Calu3 (cell line): ENCODE measurements around the gene KAZN. TPM values are rescaled to one million over a fixed set of nuclear protein-coding genes. Genes with fewer than 3 reads are reported as not detected.

Source experiments
- BruUV-seq: library from RNA; stranded (reverse); fragments of 400-500 nt; replicated peaks from 2 replicates; lab custom pipeline; 2021; lab: Mats Ljungman, UMichigan
- CTCF ChIA-PET: fragments of 300-600 bp; sonication (Branson Sonifier 250); formaldehyde crosslinking; loops from one replicate; lab custom pipeline; 2022; ENCODE audit warnings: antibody characterized with exemption; lab: Charles Lee
- DNase-seq: peaks from one replicate; pipeline ENCODE4 v3.0.0; 2022
- H3K27ac Mint-ChIP-seq: one replicate; pipeline ENCODE4 v1.8.0; 2022; ENCODE audit warnings: mixed read lengths; ENCODE audit not compliant: unreplicated experiment
- H3K27me3 Mint-ChIP-seq: one replicate; pipeline ENCODE4 v1.8.0; 2022; ENCODE audit warnings: mixed read lengths; ENCODE audit not compliant: unreplicated experiment
- H3K36me3 Mint-ChIP-seq: one replicate; pipeline ENCODE4 v1.8.0; 2022; ENCODE audit warnings: mild to moderate bottlenecking, moderate library complexity, mixed read lengths; ENCODE audit not compliant: insufficient read depth, unreplicated experiment
- H3K4me1 Mint-ChIP-seq: one replicate; pipeline ENCODE4 v1.8.0; 2022; ENCODE audit warnings: mild to moderate bottlenecking, low read depth, mixed read lengths; ENCODE audit not compliant: unreplicated experiment
- H3K4me3 Mint-ChIP-seq: one replicate; pipeline ENCODE4 v1.8.0; 2022; ENCODE audit warnings: mild to moderate bottlenecking, low read depth, moderate library complexity, mixed read lengths; ENCODE audit not compliant: unreplicated experiment
- H3K9me3 Mint-ChIP-seq: one replicate; pipeline ENCODE4 v1.8.0; 2022; ENCODE audit warnings: low read depth, mixed read lengths; ENCODE audit not compliant: unreplicated experiment
- CTCF ChIP-seq: fragments of 200-600 bp; IDR thresholded peaks from one replicate; pipeline ENCODE4 v1.8.0; 2022; ENCODE audit warnings: antibody characterized with exemption; ENCODE audit not compliant: unreplicated experiment
- intact Hi-C: fragments of 100-400 bp; cut with micrococcal nuclease; formaldehyde crosslinking; loops from one replicate; pipeline ENCODE4 v1.10.0; 2022; ENCODE audit not compliant: unreplicated experiment
- total RNA-seq: library from RNA; stranded (reverse); gene quantifications from 2 replicates; pipeline ENCODE4 v1.2.3, GENCODE V29; 2022

KAZN gene
- total RNA-seq, 1 experiment from 2014 or later: 3.6 TPM

GRCh38 chr1:14841951-14842350, 243.5 kb downstream of the KAZN start:
- Mint-ChIP-seq H3K4me1 (no peaks in the 10 kb centered on the region), H3K9me3 (peaks cover 9% of the 10 kb centered on the region), H3K36me3 (no peaks in the 10 kb centered on the region), H3K4me3 (no peak overlapping the region), H3K27ac (no peak overlapping the region), H3K27me3 (peaks cover 43% of the 10 kb centered on the region)
- BruUV-seq: no TSS peak
- intact Hi-C loops: no loop called here
- no peak for TF ChIP-seq CTCF
- DNase-seq: no peak
- CTCF ChIA-PET: no interaction called here

- H3K27me3 Mint-ChIP-seq: peaks cover 39% of the 10 kb centered on the region
- peaks cover 9% of the 10 kb centered on the region for H3K9me3 Mint-ChIP-seq
- no peak overlapping the region for H3K27ac Mint-ChIP-seq
- TF ChIP-seq CTCF: no peak
- no peak for DNase-seq
- BruUV-seq: no TSS peak
- no peaks in the 10 kb centered on the region for H3K4me1 Mint-ChIP-seq
- intact Hi-C loops: no loop called here
- CTCF ChIA-PET: no interaction called here
- H3K36me3 Mint-ChIP-seq: no peaks in the 10 kb centered on the region
- H3K4me3 Mint-ChIP-seq: no peak overlapping the region
Measured at GRCh38 chr1:14842361-14842760, 243.9 kb downstream of the KAZN start.

- no peak overlapping the region for H3K27ac Mint-ChIP-seq
- intact Hi-C loops: no loop called here
- CTCF ChIA-PET: no interaction called here
- peaks cover 9% of the 10 kb centered on the region for H3K9me3 Mint-ChIP-seq
- H3K36me3 Mint-ChIP-seq: no peaks in the 10 kb centered on the region
- H3K4me3 Mint-ChIP-seq: no peak overlapping the region
- no peaks in the 10 kb centered on the region for H3K4me1 Mint-ChIP-seq
- BruUV-seq: no TSS peak
- TF ChIP-seq CTCF: no peak
- H3K27me3 Mint-ChIP-seq: peaks cover 38% of the 10 kb centered on the region
- no peak for DNase-seq
Measured at GRCh38 chr1:14842891-14843290, 244.4 kb downstream of the KAZN start.

GRCh38 chr1:14843525-14843924, 245.0 kb downstream of the KAZN start:
- Mint-ChIP-seq H3K4me3 (no peak overlapping the region), H3K27ac (no peak overlapping the region), H3K36me3 (no peaks in the 10 kb centered on the region), H3K4me1 (no peaks in the 10 kb centered on the region), H3K27me3 (peaks cover 38% of the 10 kb centered on the region), H3K9me3 (peaks cover 9% of the 10 kb centered on the region)
- intact Hi-C loops: no loop called here
- no peak for TF ChIP-seq CTCF
- no TSS peak for BruUV-seq
- CTCF ChIA-PET: no interaction called here
- DNase-seq: no peak
